ENCODE measurements around the gene TM9SF1. TPM values are rescaled to one million over a fixed set of nuclear protein-coding genes. Genes with fewer than 3 reads are reported as not detected.

The TM9SF1 gene
- total and polyA plus RNA-seq, 2 of the 13 experiments (the other 11 are each of a cell fraction or from before 2014, with no cell fraction given) = 83.2 to 110 TPM

DNA sequence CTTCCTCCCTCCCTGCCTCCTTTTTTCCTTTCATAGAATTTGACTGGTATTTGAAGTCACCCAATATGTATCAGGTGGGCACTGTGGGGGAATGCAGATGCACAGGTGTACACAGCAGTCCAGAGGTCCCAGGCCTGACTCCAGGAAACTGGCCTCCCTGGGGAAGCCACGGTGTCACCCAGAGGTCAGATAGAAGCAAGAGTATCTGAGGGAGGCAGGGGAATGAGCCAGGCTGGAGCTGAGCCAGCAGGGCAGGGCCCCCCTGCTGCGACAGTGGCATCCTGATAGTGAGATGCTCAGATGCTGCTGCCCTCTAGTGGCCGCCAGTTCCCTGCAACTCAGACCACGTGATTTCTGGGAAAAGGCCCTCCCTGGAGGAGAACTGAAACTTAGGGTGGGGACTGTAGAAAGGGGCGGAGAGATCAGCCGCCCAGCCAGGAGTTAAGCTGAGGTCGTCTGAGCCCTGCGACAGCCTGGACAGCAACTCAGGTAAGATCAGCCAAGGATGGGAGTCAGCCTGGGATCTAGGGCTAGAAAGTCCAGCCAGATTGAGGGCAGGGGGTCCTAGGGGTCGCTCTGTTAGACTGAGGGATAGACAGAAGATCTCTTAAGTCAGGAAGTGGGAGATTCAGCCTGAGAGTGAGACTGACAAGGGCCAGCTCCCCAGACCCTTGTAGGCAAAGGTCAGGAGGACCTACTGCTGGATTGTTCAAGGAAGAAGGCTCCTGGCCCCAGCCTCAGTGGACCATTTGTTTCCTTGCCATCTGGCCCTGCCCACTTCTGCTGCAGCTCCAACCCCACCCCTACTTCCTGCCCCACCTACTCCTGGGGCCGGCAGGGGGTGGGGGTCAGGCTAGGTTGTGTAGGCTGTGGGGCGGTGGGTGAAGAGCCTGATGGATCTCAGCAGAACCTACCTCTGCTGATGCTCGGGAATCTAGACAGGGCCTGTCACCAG is 34.1 kb downstream of the TM9SF1 start, which contains the start of gene IRF9 (continued):
- TF ChIP-seq, protein P1, sequence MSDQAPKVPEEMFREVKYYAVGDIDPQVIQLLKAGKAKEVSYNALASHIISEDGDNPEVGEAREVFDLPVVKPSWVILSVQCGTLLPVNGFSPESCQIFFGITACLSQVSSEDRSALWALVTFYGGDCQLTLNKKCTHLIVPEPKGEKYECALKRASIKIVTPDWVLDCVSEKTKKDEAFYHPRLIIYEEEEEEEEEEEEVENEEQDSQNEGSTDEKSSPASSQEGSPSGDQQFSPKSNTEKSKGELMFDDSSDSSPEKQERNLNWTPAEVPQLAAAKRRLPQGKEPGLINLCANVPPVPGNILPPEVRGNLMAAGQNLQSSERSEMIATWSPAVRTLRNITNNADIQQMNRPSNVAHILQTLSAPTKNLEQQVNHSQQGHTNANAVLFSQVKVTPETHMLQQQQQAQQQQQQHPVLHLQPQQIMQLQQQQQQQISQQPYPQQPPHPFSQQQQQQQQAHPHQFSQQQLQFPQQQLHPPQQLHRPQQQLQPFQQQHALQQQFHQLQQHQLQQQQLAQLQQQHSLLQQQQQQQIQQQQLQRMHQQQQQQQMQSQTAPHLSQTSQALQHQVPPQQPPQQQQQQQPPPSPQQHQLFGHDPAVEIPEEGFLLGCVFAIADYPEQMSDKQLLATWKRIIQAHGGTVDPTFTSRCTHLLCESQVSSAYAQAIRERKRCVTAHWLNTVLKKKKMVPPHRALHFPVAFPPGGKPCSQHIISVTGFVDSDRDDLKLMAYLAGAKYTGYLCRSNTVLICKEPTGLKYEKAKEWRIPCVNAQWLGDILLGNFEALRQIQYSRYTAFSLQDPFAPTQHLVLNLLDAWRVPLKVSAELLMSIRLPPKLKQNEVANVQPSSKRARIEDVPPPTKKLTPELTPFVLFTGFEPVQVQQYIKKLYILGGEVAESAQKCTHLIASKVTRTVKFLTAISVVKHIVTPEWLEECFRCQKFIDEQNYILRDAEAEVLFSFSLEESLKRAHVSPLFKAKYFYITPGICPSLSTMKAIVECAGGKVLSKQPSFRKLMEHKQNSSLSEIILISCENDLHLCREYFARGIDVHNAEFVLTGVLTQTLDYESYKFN (CRISPR knock-in tag; conservative IDR thresholded peaks at IDR 0.05) = peak; percentile 91
- TF ChIP-seq, protein P2, sequence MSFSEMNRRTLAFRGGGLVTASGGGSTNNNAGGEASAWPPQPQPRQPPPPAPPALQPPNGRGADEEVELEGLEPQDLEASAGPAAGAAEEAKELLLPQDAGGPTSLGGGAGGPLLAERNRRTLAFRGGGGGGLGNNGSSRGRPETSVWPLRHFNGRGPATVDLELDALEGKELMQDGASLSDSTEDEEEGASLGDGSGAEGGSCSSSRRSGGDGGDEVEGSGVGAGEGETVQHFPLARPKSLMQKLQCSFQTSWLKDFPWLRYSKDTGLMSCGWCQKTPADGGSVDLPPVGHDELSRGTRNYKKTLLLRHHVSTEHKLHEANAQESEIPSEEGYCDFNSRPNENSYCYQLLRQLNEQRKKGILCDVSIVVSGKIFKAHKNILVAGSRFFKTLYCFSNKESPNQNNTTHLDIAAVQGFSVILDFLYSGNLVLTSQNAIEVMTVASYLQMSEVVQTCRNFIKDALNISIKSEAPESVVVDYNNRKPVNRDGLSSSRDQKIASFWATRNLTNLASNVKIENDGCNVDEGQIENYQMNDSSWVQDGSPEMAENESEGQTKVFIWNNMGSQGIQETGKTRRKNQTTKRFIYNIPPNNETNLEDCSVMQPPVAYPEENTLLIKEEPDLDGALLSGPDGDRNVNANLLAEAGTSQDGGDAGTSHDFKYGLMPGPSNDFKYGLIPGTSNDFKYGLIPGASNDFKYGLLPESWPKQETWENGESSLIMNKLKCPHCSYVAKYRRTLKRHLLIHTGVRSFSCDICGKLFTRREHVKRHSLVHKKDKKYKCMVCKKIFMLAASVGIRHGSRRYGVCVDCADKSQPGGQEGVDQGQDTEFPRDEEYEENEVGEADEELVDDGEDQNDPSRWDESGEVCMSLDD (CRISPR knock-in tag; IDR thresholded peaks at IDR 0.05; ENCODE audit: borderline replicate concordance) = no peak; the same call in 1 of the 2 replicates
- TF ChIP-seq FOXA1 (IDR thresholded peaks at IDR 0.05) (no peak), FOXA1 (CRISPR knock-in tag; IDR thresholded peaks at IDR 0.05) (peak; percentile 81), ZFYVE20 (CRISPR knock-in tag; IDR thresholded peaks at IDR 0.05; ENCODE audit: borderline replicate concordance, low read depth) (peak; percentile 81; the same call in 1 of the 2 replicates), ZNF33B (CRISPR knock-in tag; IDR thresholded peaks at IDR 0.05) (peak; percentile 40; the same call in 1 of the 2 replicates), GATAD2A (CRISPR knock-in tag; IDR thresholded peaks at IDR 0.05) (peak; percentile 99), RBFOX2 (IDR thresholded peaks at IDR 0.05; ENCODE audit: low read depth, low read length) (no peak; the same call in 1 of the 2 replicates), FOXA3 (CRISPR knock-in tag; IDR thresholded peaks at IDR 0.05) (peak; percentile 96), ZNF670 (CRISPR knock-in tag; IDR thresholded peaks at IDR 0.05; ENCODE audit: borderline replicate concordance) (peak; percentile 94; the same call in 1 of the 2 replicates), SSRP1 (CRISPR knock-in tag; IDR thresholded peaks at IDR 0.05) (peak; percentile 99), EEA1 (CRISPR knock-in tag; IDR thresholded peaks at IDR 0.05; ENCODE audit: borderline replicate concordance) (peak; percentile 72; the same call in 1 of the 2 replicates), ZNF761 (CRISPR knock-in tag; conservative IDR thresholded peaks at IDR 0.05) (peak; percentile 85; the same call in 1 of the 2 replicates)
- TF ChIP-seq, protein P3, sequence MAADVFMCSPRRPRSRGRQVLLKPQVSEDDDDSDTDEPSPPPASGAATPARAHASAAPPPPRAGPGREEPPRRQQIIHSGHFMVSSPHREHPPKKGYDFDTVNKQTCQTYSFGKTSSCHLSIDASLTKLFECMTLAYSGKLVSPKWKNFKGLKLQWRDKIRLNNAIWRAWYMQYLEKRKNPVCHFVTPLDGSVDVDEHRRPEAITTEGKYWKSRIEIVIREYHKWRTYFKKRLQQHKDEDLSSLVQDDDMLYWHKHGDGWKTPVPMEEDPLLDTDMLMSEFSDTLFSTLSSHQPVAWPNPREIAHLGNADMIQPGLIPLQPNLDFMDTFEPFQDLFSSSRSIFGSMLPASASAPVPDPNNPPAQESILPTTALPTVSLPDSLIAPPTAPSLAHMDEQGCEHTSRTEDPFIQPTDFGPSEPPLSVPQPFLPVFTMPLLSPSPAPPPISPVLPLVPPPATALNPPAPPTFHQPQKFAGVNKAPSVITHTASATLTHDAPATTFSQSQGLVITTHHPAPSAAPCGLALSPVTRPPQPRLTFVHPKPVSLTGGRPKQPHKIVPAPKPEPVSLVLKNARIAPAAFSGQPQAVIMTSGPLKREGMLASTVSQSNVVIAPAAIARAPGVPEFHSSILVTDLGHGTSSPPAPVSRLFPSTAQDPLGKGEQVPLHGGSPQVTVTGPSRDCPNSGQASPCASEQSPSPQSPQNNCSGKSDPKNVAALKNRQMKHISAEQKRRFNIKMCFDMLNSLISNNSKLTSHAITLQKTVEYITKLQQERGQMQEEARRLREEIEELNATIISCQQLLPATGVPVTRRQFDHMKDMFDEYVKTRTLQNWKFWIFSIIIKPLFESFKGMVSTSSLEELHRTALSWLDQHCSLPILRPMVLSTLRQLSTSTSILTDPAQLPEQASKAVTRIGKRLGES (CRISPR knock-in tag; IDR thresholded peaks at IDR 0.05; ENCODE audit: borderline replicate concordance) = peak; percentile 68; the same call in 1 of the 2 replicates
- TF ChIP-seq, protein P4, sequence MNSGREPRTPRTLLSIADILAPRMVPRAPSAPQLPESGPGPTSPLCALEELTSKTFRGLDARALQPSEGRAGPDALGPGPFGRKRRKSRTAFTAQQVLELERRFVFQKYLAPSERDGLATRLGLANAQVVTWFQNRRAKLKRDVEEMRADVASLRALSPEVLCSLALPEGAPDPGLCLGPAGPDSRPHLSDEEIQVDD (CRISPR knock-in tag; IDR thresholded peaks at IDR 0.05; ENCODE audit: borderline replicate concordance) = no peak
- TF ChIP-seq, protein P5, sequence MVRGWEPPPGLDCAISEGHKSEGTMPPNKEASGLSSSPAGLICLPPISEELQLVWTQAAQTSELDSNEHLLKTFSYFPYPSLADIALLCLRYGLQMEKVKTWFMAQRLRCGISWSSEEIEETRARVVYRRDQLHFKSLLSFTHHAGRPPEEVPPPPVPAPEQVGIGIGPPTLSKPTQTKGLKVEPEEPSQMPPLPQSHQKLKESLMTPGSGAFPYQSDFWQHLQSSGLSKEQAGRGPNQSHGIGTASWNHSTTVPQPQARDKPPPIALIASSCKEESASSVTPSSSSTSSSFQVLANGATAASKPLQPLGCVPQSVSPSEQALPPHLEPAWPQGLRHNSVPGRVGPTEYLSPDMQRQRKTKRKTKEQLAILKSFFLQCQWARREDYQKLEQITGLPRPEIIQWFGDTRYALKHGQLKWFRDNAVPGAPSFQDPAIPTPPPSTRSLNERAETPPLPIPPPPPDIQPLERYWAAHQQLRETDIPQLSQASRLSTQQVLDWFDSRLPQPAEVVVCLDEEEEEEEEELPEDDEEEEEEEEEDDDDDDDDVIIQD (CRISPR knock-in tag; IDR thresholded peaks at IDR 0.05; ENCODE audit: low read depth) = peak; percentile 99
